Measurements from ENCODE around the gene REPS1.

REPS1 gene

GRCh38 chr6:138963531-138963930, 24.5 kb downstream of the REPS1 start:
- no peak overlapping the region for H3K4me3 ChIP-seq (ENCODE audit: low read depth, low read length)
- DNase-seq (ENCODE audit: low read depth) = no peak
- TF ChIP-seq CTCF (IDR thresholded peaks at IDR 0.05; ENCODE audit: insufficient read depth, low read depth, low read length, missing control alignments) = no peak

GRCh38 chr6:138963119-138963518, 24.9 kb downstream of the REPS1 start:
- no peak overlapping the region for H3K4me3 ChIP-seq (ENCODE audit: low read depth, low read length)
- no peak for TF ChIP-seq CTCF (IDR thresholded peaks at IDR 0.05; ENCODE audit: insufficient read depth, low read depth, low read length, missing control alignments)
- DNase-seq (ENCODE audit: low read depth) = no peak

- DNase-seq (ENCODE audit: low read depth) = no peak
- no peak for TF ChIP-seq CTCF (IDR thresholded peaks at IDR 0.05; ENCODE audit: insufficient read depth, low read depth, low read length, missing control alignments)
- no peak overlapping the region for H3K4me3 ChIP-seq (ENCODE audit: low read depth, low read length)
Observed at GRCh38 chr6:138959521-138959920, 28.5 kb downstream of the REPS1 start.

GRCh38 chr6:138958595-138958994, 29.5 kb downstream of the REPS1 start:
- no peak overlapping the region for H3K4me3 ChIP-seq (ENCODE audit: low read depth, low read length)
- no peak for TF ChIP-seq CTCF (IDR thresholded peaks at IDR 0.05; ENCODE audit: insufficient read depth, low read depth, low read length, missing control alignments)
- no peak for DNase-seq (ENCODE audit: low read depth)

- no peak for TF ChIP-seq CTCF (IDR thresholded peaks at IDR 0.05; ENCODE audit: insufficient read depth, low read depth, low read length, missing control alignments)
- DNase-seq (ENCODE audit: low read depth) = no peak
- H3K4me3 ChIP-seq (ENCODE audit: low read depth, low read length) = no peak overlapping the region
Observed at GRCh38 chr6:138957903-138958302, 30.1 kb downstream of the REPS1 start.

- H3K4me3 ChIP-seq (ENCODE audit: low read depth, low read length) = no peak overlapping the region
- no peak for TF ChIP-seq CTCF (IDR thresholded peaks at IDR 0.05; ENCODE audit: insufficient read depth, low read depth, low read length, missing control alignments)
- DNase-seq (ENCODE audit: low read depth) = no peak
Observed at GRCh38 chr6:138957484-138957883, 30.6 kb downstream of the REPS1 start.

GRCh38 chr6:138956244-138956924, 31.7 kb downstream of the REPS1 start:
- H3K4me3 ChIP-seq (ENCODE audit: low read depth, low read length) = no peak overlapping the region
- DNase-seq (ENCODE audit: low read depth) = no peak
- no peak for TF ChIP-seq CTCF (IDR thresholded peaks at IDR 0.05; ENCODE audit: insufficient read depth, low read depth, low read length, missing control alignments)
